SJCRH30 (cell line): ENCODE measurements around the gene TENM4. TPM values are rescaled to one million over a fixed set of nuclear protein-coding genes. Genes with fewer than 3 reads are reported as not detected.

Source experiments
- DNase-seq, 2 experiments: peaks; one replicate each; pipeline ENCODE4 v3.0.0-alpha.2; 2015 to 2020
- H3K27ac ChIP-seq: fragments of 250-450 bp; sonication (Bioruptor Pico); 2 replicates; pipeline ENCODE4 v1.5.1; 2020; ENCODE audit warnings: mild to moderate bottlenecking, moderate library complexity
- H3K27me3 ChIP-seq: fragments of 250-450 bp; sonication (Bioruptor Pico); 2 replicates; pipeline ENCODE4 v1.5.1; 2020; ENCODE audit warnings: mild to moderate bottlenecking, moderate library complexity
- H3K36me3 ChIP-seq: fragments of 250-450 bp; sonication (Bioruptor Pico); 2 replicates; pipeline ENCODE4 v1.5.1; 2020; ENCODE audit warnings: mild to moderate bottlenecking, moderate library complexity
- H3K4me1 ChIP-seq: fragments of 250-450 bp; sonication (Bioruptor Pico); 2 replicates; pipeline ENCODE4 v1.5.1; 2020; ENCODE audit warnings: mild to moderate bottlenecking, moderate library complexity
- H3K4me3 ChIP-seq: fragments of 250-450 bp; sonication (Bioruptor Pico); 2 replicates; pipeline ENCODE4 v1.5.1; 2020; ENCODE audit warnings: mild to moderate bottlenecking, moderate library complexity
- H3K9me3 ChIP-seq: fragments of 250-450 bp; sonication (Bioruptor Pico); replicated peaks from 2 replicates; pipeline ENCODE4 v1.5.1; 2020; ENCODE audit warnings: mild to moderate bottlenecking, moderate library complexity
- total RNA-seq: library from RNA; depleted of rRNA; stranded (reverse); fragments of >200 nt; shearing (Covaris generic); gene quantifications from 2 replicates; pipeline ENCODE4 v1.2.3, GENCODE V29; 2014

The TENM4 gene
- total RNA-seq, 1 experiment from 2014 or later = 0.53 TPM

GRCh38 chr11:79397252-79397651 lies 43.6 kb downstream of the TENM4 start:
- no peak for DNase-seq
- Histone ChIP-seq H3K27ac (no peak overlapping the region), H3K27me3 (no peaks in the 10 kb centered on the region), H3K9me3 (no peaks in the 10 kb centered on the region), H3K4me3 (no peak overlapping the region), H3K36me3 (no peaks in the 10 kb centered on the region), H3K4me1 (no peaks in the 10 kb centered on the region)

- no peaks in the 10 kb centered on the region for H3K36me3 ChIP-seq
- H3K4me3 ChIP-seq = no peak overlapping the region
- no peaks in the 10 kb centered on the region for H3K27me3 ChIP-seq
- no peak overlapping the region for H3K27ac ChIP-seq
- H3K9me3 ChIP-seq = no peaks in the 10 kb centered on the region
- no peaks in the 10 kb centered on the region for H3K4me1 ChIP-seq
- DNase-seq = no peak
Measured at GRCh38 chr11:79396674-79397073, 44.2 kb downstream of the TENM4 start.

GRCh38 chr11:79396001-79396400 lies 44.8 kb downstream of the TENM4 start:
- Histone ChIP-seq H3K4me3 (no peak overlapping the region), H3K27me3 (no peaks in the 10 kb centered on the region), H3K36me3 (no peaks in the 10 kb centered on the region), H3K9me3 (no peaks in the 10 kb centered on the region), H3K27ac (no peak overlapping the region), H3K4me1 (no peaks in the 10 kb centered on the region)
- no peak for DNase-seq

- H3K9me3 ChIP-seq = no peaks in the 10 kb centered on the region
- DNase-seq = peak in 1 of 2 experiments; percentile 2
- no peaks in the 10 kb centered on the region for H3K36me3 ChIP-seq
- no peaks in the 10 kb centered on the region for H3K4me1 ChIP-seq
- no peaks in the 10 kb centered on the region for H3K27me3 ChIP-seq
- no peak overlapping the region for H3K27ac ChIP-seq
- no peak overlapping the region for H3K4me3 ChIP-seq
Measured at GRCh38 chr11:79393362-79394043, 47.3 kb downstream of the TENM4 start.

GRCh38 chr11:79392161-79392560 lies 48.7 kb downstream of the TENM4 start:
- no peaks in the 10 kb centered on the region for H3K27me3 ChIP-seq
- no peaks in the 10 kb centered on the region for H3K9me3 ChIP-seq
- H3K36me3 ChIP-seq = no peaks in the 10 kb centered on the region
- H3K4me1 ChIP-seq = no peaks in the 10 kb centered on the region
- H3K4me3 ChIP-seq = no peak overlapping the region
- no peak for DNase-seq
- H3K27ac ChIP-seq = no peak overlapping the region

DNA sequence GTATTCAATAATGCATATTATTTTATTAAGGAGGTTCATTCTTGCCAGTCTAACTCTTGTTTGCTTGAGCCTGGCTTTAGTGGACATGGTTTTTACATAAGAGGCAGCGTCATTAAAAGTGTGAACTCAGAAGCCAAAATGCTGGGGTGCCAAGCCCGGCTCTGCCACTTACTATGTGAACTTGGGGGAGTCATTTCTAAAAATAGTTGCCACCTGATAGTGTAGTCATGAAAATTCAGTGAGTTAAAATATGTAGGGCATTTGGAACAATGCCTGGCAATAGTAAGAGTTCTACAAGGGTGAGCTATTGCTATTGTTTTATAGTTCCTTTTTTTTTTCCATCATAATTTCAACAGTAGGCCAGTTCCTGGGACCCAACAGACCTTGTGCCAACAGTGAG lies 49.9 kb downstream of the TENM4 start:
- no peak for DNase-seq
- no peaks in the 10 kb centered on the region for H3K36me3 ChIP-seq

DNA sequence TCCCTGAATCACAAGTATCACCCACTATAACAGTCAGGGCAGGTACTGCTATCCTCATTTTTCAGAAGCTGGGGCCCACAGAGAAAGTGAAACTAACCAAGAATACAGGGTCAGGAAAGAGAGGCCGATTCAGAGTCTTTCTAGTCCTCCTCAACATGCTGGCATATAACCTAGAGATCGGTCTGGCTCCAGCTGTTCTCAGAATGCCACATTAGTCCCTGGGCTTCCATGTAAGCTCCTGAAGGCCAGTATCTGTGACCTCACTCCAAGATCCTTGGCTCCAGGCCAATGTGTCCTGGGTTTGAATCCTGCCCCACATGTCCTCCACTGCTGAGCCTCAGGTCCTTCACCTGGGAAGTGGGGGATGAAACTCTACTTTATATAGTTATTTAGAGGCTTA lies 50.4 kb downstream of the TENM4 start:
- no peaks in the 10 kb centered on the region for H3K4me1 ChIP-seq
- H3K4me3 ChIP-seq = no peak overlapping the region
- peak in 1 of 2 experiments; percentile 2 for DNase-seq
- H3K27me3 ChIP-seq = no peaks in the 10 kb centered on the region
- no peaks in the 10 kb centered on the region for H3K36me3 ChIP-seq
- H3K27ac ChIP-seq = no peak overlapping the region
- H3K9me3 ChIP-seq = no peaks in the 10 kb centered on the region

More for the DNA sequence above, 49.9 kb downstream of the TENM4 start:
- H3K27ac ChIP-seq = no peak overlapping the region
- no peaks in the 10 kb centered on the region for H3K27me3 ChIP-seq
- no peaks in the 10 kb centered on the region for H3K4me1 ChIP-seq
- H3K9me3 ChIP-seq = no peaks in the 10 kb centered on the region
- no peak overlapping the region for H3K4me3 ChIP-seq

GRCh38 chr11:79388201-79388600 lies 52.6 kb downstream of the TENM4 start:
- no peak for DNase-seq
- no peaks in the 10 kb centered on the region for H3K4me1 ChIP-seq
- H3K27me3 ChIP-seq = no peaks in the 10 kb centered on the region
- H3K27ac ChIP-seq = no peak overlapping the region
- no peak overlapping the region for H3K4me3 ChIP-seq
- H3K36me3 ChIP-seq = no peaks in the 10 kb centered on the region
- no peaks in the 10 kb centered on the region for H3K9me3 ChIP-seq

DNA sequence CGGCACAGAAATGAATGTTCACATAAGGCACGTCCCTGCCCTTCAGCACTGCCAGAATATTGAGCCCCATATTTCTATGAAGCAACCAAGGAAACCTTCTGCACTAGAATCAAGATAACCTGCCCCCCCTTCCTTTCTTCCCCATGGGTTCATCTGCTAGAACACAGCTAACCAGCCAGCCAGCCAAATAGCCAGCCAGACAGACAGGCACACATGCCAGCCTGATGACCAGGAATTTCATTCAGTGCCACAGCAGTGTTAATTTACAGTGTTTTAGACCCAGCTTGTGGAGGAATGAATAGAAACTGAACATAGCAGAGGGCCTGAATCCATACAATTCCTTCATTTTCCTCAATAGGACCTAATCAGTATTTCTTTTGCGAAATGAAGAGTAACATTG lies 57.0 kb downstream of the TENM4 start:
- no peaks in the 10 kb centered on the region for H3K27me3 ChIP-seq
- no peak overlapping the region for H3K4me3 ChIP-seq
- no peaks in the 10 kb centered on the region for H3K36me3 ChIP-seq
- no peaks in the 10 kb centered on the region for H3K9me3 ChIP-seq
- no peak for DNase-seq
- H3K4me1 ChIP-seq = no peaks in the 10 kb centered on the region
- no peak overlapping the region for H3K27ac ChIP-seq

DNA sequence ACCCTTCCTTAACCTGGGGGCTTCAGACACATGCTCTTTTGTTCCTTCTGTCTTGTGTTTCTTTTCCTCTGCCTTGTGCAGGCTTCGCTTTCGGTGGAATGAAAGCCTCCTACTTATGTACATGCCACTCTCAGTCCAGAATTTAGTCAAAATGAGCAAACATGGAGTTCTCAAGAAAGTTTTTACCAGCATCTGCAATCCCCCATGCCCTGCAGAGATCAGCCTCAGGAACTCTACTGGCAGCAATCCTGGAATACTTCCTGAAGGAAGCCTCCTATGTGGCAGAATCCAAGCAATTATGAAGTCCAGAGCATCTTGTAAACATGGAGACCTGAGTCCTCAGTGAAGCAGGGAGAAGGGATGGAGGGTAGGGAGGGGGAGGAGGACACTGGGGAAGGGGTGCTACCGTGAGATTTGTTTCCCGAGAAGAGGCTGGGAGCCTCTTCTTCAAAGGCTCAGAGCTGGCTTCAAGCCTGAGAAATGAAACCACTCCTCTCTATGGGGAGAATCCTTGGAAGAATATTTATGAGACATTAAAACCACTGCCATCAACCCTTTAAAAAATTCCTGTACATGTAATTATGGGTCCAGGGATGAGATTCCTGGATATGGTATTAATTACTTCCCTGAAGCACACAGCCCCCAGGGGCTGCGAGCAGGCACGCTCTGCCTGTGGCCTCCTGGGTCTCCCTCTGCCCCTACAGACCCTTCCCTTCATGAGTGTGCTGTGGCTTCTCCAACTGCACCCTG lies 58.4 kb downstream of the TENM4 start:
- H3K9me3 ChIP-seq = no peaks in the 10 kb centered on the region
- no peak for DNase-seq
- H3K4me1 ChIP-seq = no peaks in the 10 kb centered on the region

GRCh38 chr11:79381036-79381435 lies 59.8 kb downstream of the TENM4 start:
- H3K36me3 ChIP-seq = no peaks in the 10 kb centered on the region
- H3K4me3 ChIP-seq = no peak overlapping the region
- DNase-seq = no peak
- no peaks in the 10 kb centered on the region for H3K27me3 ChIP-seq
- H3K9me3 ChIP-seq = no peaks in the 10 kb centered on the region
- H3K27ac ChIP-seq = no peak overlapping the region
- no peaks in the 10 kb centered on the region for H3K4me1 ChIP-seq

More for the DNA sequence above, 58.4 kb downstream of the TENM4 start:
- no peak overlapping the region for H3K4me3 ChIP-seq
- H3K36me3 ChIP-seq = no peaks in the 10 kb centered on the region
- no peak overlapping the region for H3K27ac ChIP-seq
- H3K27me3 ChIP-seq = no peaks in the 10 kb centered on the region

DNA sequence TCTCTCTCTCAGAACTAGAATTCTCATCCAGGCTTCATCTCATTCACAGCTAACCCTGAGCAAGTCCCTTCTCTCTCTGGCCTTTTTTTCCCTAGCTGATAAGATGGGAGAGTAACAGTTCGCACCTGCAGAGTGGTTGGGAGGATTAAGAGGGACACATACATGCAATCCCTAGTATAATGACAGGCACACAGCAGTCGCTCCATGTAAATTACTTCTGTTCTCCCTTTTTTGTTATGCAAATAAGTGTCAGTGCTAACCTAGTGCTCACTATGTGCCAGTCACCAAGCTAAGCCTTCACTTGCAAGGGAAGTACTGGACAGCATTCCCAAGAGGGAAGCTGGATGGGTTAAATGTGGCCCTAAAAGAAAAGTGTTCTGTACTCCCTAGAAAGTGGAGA lies 63.4 kb downstream of the TENM4 start:
- Histone ChIP-seq H3K36me3 (no peaks in the 10 kb centered on the region), H3K27ac (no peak overlapping the region), H3K4me1 (no peaks in the 10 kb centered on the region), H3K4me3 (no peak overlapping the region), H3K9me3 (no peaks in the 10 kb centered on the region), H3K27me3 (no peaks in the 10 kb centered on the region)
- DNase-seq = no peak

- Histone ChIP-seq H3K4me1 (no peaks in the 10 kb centered on the region), H3K27me3 (no peaks in the 10 kb centered on the region), H3K4me3 (no peak overlapping the region), H3K27ac (no peak overlapping the region), H3K9me3 (no peaks in the 10 kb centered on the region), H3K36me3 (no peaks in the 10 kb centered on the region)
- no peak for DNase-seq
Measured at GRCh38 chr11:79375818-79376550, 64.8 kb downstream of the TENM4 start.

DNA sequence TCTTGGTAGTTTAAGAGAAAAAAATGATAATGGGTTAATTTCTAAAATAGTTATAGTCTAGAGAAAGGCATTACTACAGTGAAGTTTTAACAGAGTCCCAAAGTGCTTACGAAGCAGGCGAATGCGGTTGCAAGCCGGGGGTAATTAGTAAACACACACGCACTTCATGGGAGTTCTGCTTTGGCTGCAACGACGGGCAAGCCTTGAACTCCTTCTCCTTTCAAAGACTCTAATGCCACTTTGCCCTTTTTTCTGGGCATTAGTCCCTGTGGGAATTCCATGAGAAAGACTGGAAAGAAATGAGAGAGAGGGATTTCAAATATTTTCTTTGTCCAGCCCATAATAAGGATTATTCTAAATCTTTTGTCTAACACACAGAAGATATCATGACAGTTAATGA lies 66.1 kb downstream of the TENM4 start:
- Histone ChIP-seq H3K4me1 (no peaks in the 10 kb centered on the region), H3K9me3 (no peaks in the 10 kb centered on the region), H3K27me3 (no peaks in the 10 kb centered on the region), H3K4me3 (no peak overlapping the region), H3K36me3 (no peaks in the 10 kb centered on the region), H3K27ac (no peak overlapping the region)
- DNase-seq = no peak

DNA sequence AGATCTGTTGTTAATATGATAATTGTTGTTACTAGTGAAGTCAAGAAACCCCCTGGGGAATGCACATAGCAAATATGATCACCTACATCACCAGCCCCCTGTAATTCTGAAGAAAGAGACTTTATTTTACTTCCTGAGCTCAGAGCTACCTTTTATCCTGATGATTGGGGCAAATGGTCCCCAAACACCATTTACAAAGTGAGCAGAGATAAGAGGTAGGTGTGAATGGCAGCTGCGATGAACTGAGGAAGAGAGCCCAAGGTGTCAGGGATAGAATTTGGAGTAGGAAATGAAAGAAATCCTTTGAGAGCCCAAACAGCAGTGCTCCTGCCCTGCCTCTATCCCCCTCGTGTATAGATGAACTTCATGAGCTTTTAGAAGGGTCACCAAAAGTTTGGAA lies 69.1 kb downstream of the TENM4 start:
- H3K36me3 ChIP-seq = no peaks in the 10 kb centered on the region
- no peaks in the 10 kb centered on the region for H3K27me3 ChIP-seq
- no peak overlapping the region for H3K4me3 ChIP-seq
- H3K4me1 ChIP-seq = no peaks in the 10 kb centered on the region
- no peak overlapping the region for H3K27ac ChIP-seq
- DNase-seq = no peak
- no peaks in the 10 kb centered on the region for H3K9me3 ChIP-seq
